ENCODE data around the gene MCU. TPM values are rescaled to one million over a fixed set of nuclear protein-coding genes. Genes with fewer than 3 reads are reported as not detected.

The MCU gene
- total and polyA plus RNA-seq, 2 experiments from 2014 or later = 31.6 to 41.7 TPM

DNA sequence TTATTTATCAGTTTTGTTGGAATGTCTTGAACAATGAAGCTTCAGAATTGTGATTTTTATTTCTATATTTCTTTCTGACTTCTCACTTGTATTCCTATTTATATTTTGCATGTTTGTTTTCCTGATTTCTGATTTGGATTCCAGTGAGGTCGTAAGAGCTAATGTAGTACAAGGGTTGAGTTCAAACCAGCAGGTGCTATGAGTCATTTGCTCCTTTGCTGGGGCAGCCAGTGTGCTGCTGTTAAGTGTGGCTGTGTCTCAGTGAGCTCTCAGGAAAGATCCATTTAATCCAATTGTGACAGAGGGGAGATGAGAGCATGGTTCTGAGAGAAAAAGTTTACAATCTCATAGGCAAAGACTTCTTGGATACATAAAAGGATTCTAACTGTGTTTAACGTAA is 48.6 kb downstream of the MCU start:
- Histone ChIP-seq H3K36me3 (replicated peaks; ENCODE audit: insufficient read depth, low read depth) (no peaks in the 10 kb centered on the region), H4K20me1 (ENCODE audit: insufficient read depth, poor library complexity, severe bottlenecking) (no peaks in the 10 kb centered on the region), H3K9me3 (ENCODE audit: low read depth) (no peaks in the 10 kb centered on the region), H2AFZ (no peak overlapping the region), H3K9me2 (replicated peaks; ENCODE audit: insufficient read depth) (no peaks in the 10 kb centered on the region), H3K27me3 (no peaks in the 10 kb centered on the region), H3K79me2 (peaks cover 76% of the 10 kb centered on the region), H3K4me1 (ENCODE audit: insufficient read depth) (peaks cover 35% of the 10 kb centered on the region), H3K27ac (no peak overlapping the region), H3K4me2 (no peak overlapping the region), H3K4me3 (no peak overlapping the region)
- WGBS (ENCODE audit: low lambda C conversion rate, missing lambda C conversion rate) = 70% methylated on average over 2 of the region's 2 CpGs
- peak; percentile 71 for DNase-seq (ENCODE audit: low spot score)
- TF ChIP-seq, protein P1, sequence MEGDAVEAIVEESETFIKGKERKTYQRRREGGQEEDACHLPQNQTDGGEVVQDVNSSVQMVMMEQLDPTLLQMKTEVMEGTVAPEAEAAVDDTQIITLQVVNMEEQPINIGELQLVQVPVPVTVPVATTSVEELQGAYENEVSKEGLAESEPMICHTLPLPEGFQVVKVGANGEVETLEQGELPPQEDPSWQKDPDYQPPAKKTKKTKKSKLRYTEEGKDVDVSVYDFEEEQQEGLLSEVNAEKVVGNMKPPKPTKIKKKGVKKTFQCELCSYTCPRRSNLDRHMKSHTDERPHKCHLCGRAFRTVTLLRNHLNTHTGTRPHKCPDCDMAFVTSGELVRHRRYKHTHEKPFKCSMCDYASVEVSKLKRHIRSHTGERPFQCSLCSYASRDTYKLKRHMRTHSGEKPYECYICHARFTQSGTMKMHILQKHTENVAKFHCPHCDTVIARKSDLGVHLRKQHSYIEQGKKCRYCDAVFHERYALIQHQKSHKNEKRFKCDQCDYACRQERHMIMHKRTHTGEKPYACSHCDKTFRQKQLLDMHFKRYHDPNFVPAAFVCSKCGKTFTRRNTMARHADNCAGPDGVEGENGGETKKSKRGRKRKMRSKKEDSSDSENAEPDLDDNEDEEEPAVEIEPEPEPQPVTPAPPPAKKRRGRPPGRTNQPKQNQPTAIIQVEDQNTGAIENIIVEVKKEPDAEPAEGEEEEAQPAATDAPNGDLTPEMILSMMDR (IDR thresholded peaks at IDR 0.05; ENCODE audit: poor library complexity) = no peak
- TF ChIP-seq EZH2 (IDR thresholded peaks at IDR 0.05; ENCODE audit: borderline replicate concordance) (no peak), EZH2phosphoT487 (IDR thresholded peaks at IDR 0.05; ENCODE audit: low read depth, severe bottlenecking, unreplicated experiment) (no peak)

GRCh38 chr10:72742092-72742491 is 50.1 kb downstream of the MCU start:
- Histone ChIP-seq H3K9me2 (replicated peaks; ENCODE audit: insufficient read depth) (no peaks in the 10 kb centered on the region), H3K9me3 (ENCODE audit: low read depth) (no peaks in the 10 kb centered on the region), H3K4me2 (no peak overlapping the region), H3K27me3 (no peaks in the 10 kb centered on the region), H3K27ac (no peak overlapping the region), H3K79me2 (peaks cover 79% of the 10 kb centered on the region), H3K4me1 (ENCODE audit: insufficient read depth) (peaks cover 33% of the 10 kb centered on the region), H3K4me3 (no peak overlapping the region), H4K20me1 (ENCODE audit: insufficient read depth, poor library complexity, severe bottlenecking) (no peaks in the 10 kb centered on the region), H3K36me3 (replicated peaks; ENCODE audit: insufficient read depth, low read depth) (no peaks in the 10 kb centered on the region), H2AFZ (no peak overlapping the region)
- no peak for DNase-seq (ENCODE audit: low spot score)
- 90% methylated on average over 3 of the region's 3 CpGs for WGBS (ENCODE audit: low lambda C conversion rate, missing lambda C conversion rate)
- no peak for TF ChIP-seq EZH2 (IDR thresholded peaks at IDR 0.05; ENCODE audit: borderline replicate concordance)
- TF ChIP-seq EZH2phosphoT487 (IDR thresholded peaks at IDR 0.05; ENCODE audit: low read depth, severe bottlenecking, unreplicated experiment) = no peak
- TF ChIP-seq, protein P1 (IDR thresholded peaks at IDR 0.05; ENCODE audit: poor library complexity) = no peak

DNA sequence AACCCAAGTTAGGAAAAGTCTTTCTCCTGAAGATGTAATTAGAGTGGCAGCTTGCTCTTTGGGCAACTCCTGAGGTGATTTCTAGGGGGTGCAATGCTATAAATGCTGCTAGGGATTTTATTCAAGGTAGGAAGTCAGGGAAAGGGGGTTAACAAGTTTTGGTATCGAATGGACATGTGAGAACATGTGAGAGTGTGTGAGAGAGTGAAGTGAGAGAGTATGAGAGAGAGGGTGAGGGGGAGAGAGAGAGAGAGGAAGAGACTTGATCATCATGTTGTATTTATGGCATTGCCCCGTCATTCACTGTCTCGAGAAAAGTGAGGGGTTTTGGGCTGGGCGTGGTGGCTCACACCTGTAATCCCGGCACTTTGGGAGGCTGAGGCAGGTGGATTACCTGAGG is 50.9 kb downstream of the MCU start:
- H3K27me3 ChIP-seq = no peaks in the 10 kb centered on the region
- DNase-seq (ENCODE audit: low spot score) = no peak
- H3K36me3 ChIP-seq (replicated peaks; ENCODE audit: insufficient read depth, low read depth) = no peaks in the 10 kb centered on the region
- no peak overlapping the region for H3K4me2 ChIP-seq
- H3K9me2 ChIP-seq (replicated peaks; ENCODE audit: insufficient read depth) = no peaks in the 10 kb centered on the region
- H3K27ac ChIP-seq = no peak overlapping the region
- no peaks in the 10 kb centered on the region for H3K9me3 ChIP-seq (ENCODE audit: low read depth)
- no peaks in the 10 kb centered on the region for H4K20me1 ChIP-seq (ENCODE audit: insufficient read depth, poor library complexity, severe bottlenecking)
- no peak overlapping the region for H3K4me3 ChIP-seq
- peaks cover 31% of the 10 kb centered on the region for H3K4me1 ChIP-seq (ENCODE audit: insufficient read depth)
- H2AFZ ChIP-seq = no peak overlapping the region
- 95% methylated on average over 5 of the region's 5 CpGs for WGBS (ENCODE audit: low lambda C conversion rate, missing lambda C conversion rate)
- TF ChIP-seq, protein P1 (IDR thresholded peaks at IDR 0.05; ENCODE audit: poor library complexity) = no peak
- TF ChIP-seq EZH2phosphoT487 (IDR thresholded peaks at IDR 0.05; ENCODE audit: low read depth, severe bottlenecking, unreplicated experiment) (no peak), EZH2 (IDR thresholded peaks at IDR 0.05; ENCODE audit: borderline replicate concordance) (no peak)
- H3K79me2 ChIP-seq = peaks cover 79% of the 10 kb centered on the region

- Histone ChIP-seq H3K79me2 (peaks cover 81% of the 10 kb centered on the region), H2AFZ (no peak overlapping the region), H3K36me3 (replicated peaks; ENCODE audit: insufficient read depth, low read depth) (no peaks in the 10 kb centered on the region), H3K27me3 (no peaks in the 10 kb centered on the region), H3K27ac (no peak overlapping the region), H3K9me2 (replicated peaks; ENCODE audit: insufficient read depth) (no peaks in the 10 kb centered on the region), H3K4me1 (ENCODE audit: insufficient read depth) (peaks cover 13% of the 10 kb centered on the region), H4K20me1 (ENCODE audit: insufficient read depth, poor library complexity, severe bottlenecking) (no peaks in the 10 kb centered on the region), H3K4me2 (no peak overlapping the region), H3K9me3 (ENCODE audit: low read depth) (no peaks in the 10 kb centered on the region), H3K4me3 (no peak overlapping the region)
- TF ChIP-seq EZH2phosphoT487 (IDR thresholded peaks at IDR 0.05; ENCODE audit: low read depth, severe bottlenecking, unreplicated experiment) = no peak
- no peak for TF ChIP-seq EZH2 (IDR thresholded peaks at IDR 0.05; ENCODE audit: borderline replicate concordance)
- TF ChIP-seq, protein P1 (IDR thresholded peaks at IDR 0.05; ENCODE audit: poor library complexity) = no peak
- 60% methylated on average over 3 of the region's 3 CpGs for WGBS (ENCODE audit: low lambda C conversion rate, missing lambda C conversion rate)
- DNase-seq (ENCODE audit: low spot score) = no peak
Measured at GRCh38 chr10:72744566-72744965, 52.6 kb downstream of the MCU start.
